Mesendoderm (in vitro differentiated cells): ENCODE measurements around the gene SYT7.

Experiments used
- DNase-seq: peaks from one replicate; pipeline ENCODE4 v3.0.0; 2013
- H2AK5ac ChIP-seq: 2 replicates; pipeline ENCODE4 v1.6.1; 2013; ENCODE audit warnings: low read length, inconsistent platforms
- H2BK120ac ChIP-seq: 2 replicates; pipeline ENCODE4 v1.6.1; 2013; ENCODE audit warnings: low read depth, mild to moderate bottlenecking, low read length, moderate library complexity, mixed read lengths
- H2BK15ac ChIP-seq: replicated peaks from 2 replicates; pipeline ENCODE4 v1.6.1; 2013; ENCODE audit warnings: low read depth, mild to moderate bottlenecking, moderate library complexity
- H2BK5ac ChIP-seq: 2 replicates; pipeline ENCODE4 v1.6.1; 2013; ENCODE audit warnings: low read length, inconsistent platforms
- H3K18ac ChIP-seq: 2 replicates; pipeline ENCODE4 v1.6.1; 2013; ENCODE audit warnings: mild to moderate bottlenecking, low read length, mixed read lengths
- H3K23ac ChIP-seq: one replicate; pipeline ENCODE4 v1.6.1; 2013; ENCODE audit warnings: low read length
- H3K27ac ChIP-seq: 2 replicates; pipeline ENCODE4 v1.5.1; 2013; ENCODE audit warnings: low read depth, mild to moderate bottlenecking, inconsistent platforms, low read length, moderate library complexity
- H3K27me3 ChIP-seq: 2 replicates; pipeline ENCODE4 v1.6.1; 2013; ENCODE audit warnings: low read length, control low read depth, mild to moderate bottlenecking, inconsistent platforms; ENCODE audit not compliant: insufficient read depth, poor library complexity
- H3K36me3 ChIP-seq: 2 replicates; pipeline ENCODE4 v1.6.1; 2013; ENCODE audit warnings: low read length, inconsistent platforms; ENCODE audit not compliant: control insufficient read depth, insufficient read depth
- H3K4ac ChIP-seq: one replicate; pipeline ENCODE4 v1.6.1; 2013; ENCODE audit warnings: low read depth, mild to moderate bottlenecking, low read length, moderate library complexity
- H3K4me1 ChIP-seq: 2 replicates; pipeline ENCODE4 v1.6.1; 2013; ENCODE audit warnings: low read depth, low read length, inconsistent platforms; ENCODE audit not compliant: control insufficient read depth
- H3K4me2 ChIP-seq: 2 replicates; pipeline ENCODE4 v1.6.1; 2013; ENCODE audit warnings: low read length
- H3K4me3 ChIP-seq: 2 replicates; pipeline ENCODE4 v1.5.1; 2013; ENCODE audit warnings: mild to moderate bottlenecking, low read length
- H3K56ac ChIP-seq: one replicate; pipeline ENCODE4 v1.6.1; 2013; ENCODE audit warnings: low read length
- H3K79me1 ChIP-seq: 2 replicates; pipeline ENCODE4 v1.6.1; 2013; ENCODE audit warnings: low read length, inconsistent platforms
- H3K79me2 ChIP-seq: 2 replicates; pipeline ENCODE4 v1.6.1; 2013; ENCODE audit warnings: mild to moderate bottlenecking, low read length; ENCODE audit not compliant: control insufficient read depth, insufficient read depth
- H3K9ac ChIP-seq: 2 replicates; pipeline ENCODE4 v1.6.1; 2013; ENCODE audit warnings: low read length, inconsistent platforms
- H4K5ac ChIP-seq: one replicate; pipeline ENCODE4 v1.6.1; 2013; ENCODE audit warnings: low read length
- H4K8ac ChIP-seq: one replicate; pipeline ENCODE4 v1.6.1; 2013; ENCODE audit warnings: low read depth, mild to moderate bottlenecking, control low read depth, low read length, moderate library complexity
- WGBS: extraction: QIAGEN DNeasy Blood & Tissue Kit; methylation state at CpG from one replicate; pipeline ENCODE4 v1.1.7; 2013; ENCODE audit warnings: low lambda C conversion rate, missing lambda C conversion rate; ENCODE audit not compliant: insufficient coverage; ENCODE audit errors: extremely low coverage; 5-methylcytosine and 5-hydroxymethylcytosine counted together

SYT7 gene

GRCh38 chr11:61512435-61512834, 68.4 kb downstream of the SYT7 start:
- H3K79me1 ChIP-seq, result no peaks in the 10 kb centered on the region
- no peak overlapping the region for H3K4me3 ChIP-seq
- H3K9ac ChIP-seq, result no peak overlapping the region
- no peak overlapping the region for H4K5ac ChIP-seq
- H3K4me2 ChIP-seq, result no peak overlapping the region
- no peak overlapping the region for H2BK120ac ChIP-seq
- H3K18ac ChIP-seq, result no peak overlapping the region
- H4K8ac ChIP-seq, result no peak overlapping the region
- H3K4me1 ChIP-seq, result peaks cover 2% of the 10 kb centered on the region
- H2BK15ac ChIP-seq, result no peak overlapping the region
- H3K4ac ChIP-seq, result no peak overlapping the region
- no peak overlapping the region for H2BK5ac ChIP-seq
- no peaks in the 10 kb centered on the region for H3K79me2 ChIP-seq
- WGBS, result no CpG with 5 or more reads among the region's 4 CpGs
- no peak overlapping the region for H3K27ac ChIP-seq
- no peaks in the 10 kb centered on the region for H3K27me3 ChIP-seq
- no peaks in the 10 kb centered on the region for H3K36me3 ChIP-seq
- no peak overlapping the region for H3K56ac ChIP-seq
- H3K23ac ChIP-seq, result no peak overlapping the region
- H2AK5ac ChIP-seq, result no peak overlapping the region
- DNase-seq, result no peak

GRCh38 chr11:61511383-61511782, 69.5 kb downstream of the SYT7 start:
- Histone ChIP-seq H4K5ac (no peak overlapping the region), H3K4ac (no peak overlapping the region), H3K4me1 (peaks cover 2% of the 10 kb centered on the region), H2AK5ac (no peak overlapping the region), H3K23ac (no peak overlapping the region), H3K9ac (no peak overlapping the region), H3K27ac (no peak overlapping the region), H2BK120ac (no peak overlapping the region), H3K36me3 (no peaks in the 10 kb centered on the region), H3K18ac (no peak overlapping the region), H2BK5ac (no peak overlapping the region), H3K79me1 (no peaks in the 10 kb centered on the region), H3K79me2 (no peaks in the 10 kb centered on the region), H3K27me3 (no peaks in the 10 kb centered on the region), H4K8ac (no peak overlapping the region), H3K4me2 (no peak overlapping the region), H3K56ac (no peak overlapping the region), H2BK15ac (no peak overlapping the region), H3K4me3 (no peak overlapping the region)
- DNase-seq, result no peak
- WGBS, result no CpG with 5 or more reads among the region's 3 CpGs

GRCh38 chr11:61510974-61511373, 69.9 kb downstream of the SYT7 start:
- no peak overlapping the region for H3K4me2 ChIP-seq
- H3K4me1 ChIP-seq, result peaks cover 2% of the 10 kb centered on the region
- H3K4ac ChIP-seq, result no peak overlapping the region
- H2BK5ac ChIP-seq, result no peak overlapping the region
- no peak overlapping the region for H3K18ac ChIP-seq
- no peaks in the 10 kb centered on the region for H3K36me3 ChIP-seq
- H4K8ac ChIP-seq, result no peak overlapping the region
- H3K27ac ChIP-seq, result no peak overlapping the region
- no peak overlapping the region for H4K5ac ChIP-seq
- H3K79me1 ChIP-seq, result no peaks in the 10 kb centered on the region
- H3K27me3 ChIP-seq, result no peaks in the 10 kb centered on the region
- no peaks in the 10 kb centered on the region for H3K79me2 ChIP-seq
- DNase-seq, result no peak
- no peak overlapping the region for H2BK120ac ChIP-seq
- H2AK5ac ChIP-seq, result no peak overlapping the region
- H2BK15ac ChIP-seq, result no peak overlapping the region
- H3K56ac ChIP-seq, result no peak overlapping the region
- no peak overlapping the region for H3K4me3 ChIP-seq
- WGBS, result no CpG with 5 or more reads among the region's 14 CpGs
- H3K23ac ChIP-seq, result no peak overlapping the region
- no peak overlapping the region for H3K9ac ChIP-seq

GRCh38 chr11:61510166-61510919, 70.5 kb downstream of the SYT7 start:
- H3K4me1 ChIP-seq, result peaks cover 2% of the 10 kb centered on the region
- H3K4me3 ChIP-seq, result no peak overlapping the region

GRCh38 chr11:61509043-61510029, 71.5 kb downstream of the SYT7 start:
- Histone ChIP-seq H3K4me1 (peaks cover 2% of the 10 kb centered on the region), H3K27ac (no peak overlapping the region), H3K9ac (peak overlapping the region; percentile 37)

More at GRCh38 chr11:61510166-61510919, 70.5 kb downstream of the SYT7 start:
- no peak overlapping the region for H3K23ac ChIP-seq
- no peak overlapping the region for H2BK5ac ChIP-seq
- H3K9ac ChIP-seq, result no peak overlapping the region
- H2AK5ac ChIP-seq, result no peak overlapping the region
- H3K4me2 ChIP-seq, result no peak overlapping the region
- no peaks in the 10 kb centered on the region for H3K79me1 ChIP-seq
- no peaks in the 10 kb centered on the region for H3K79me2 ChIP-seq
- no peak overlapping the region for H4K8ac ChIP-seq
- no peak for DNase-seq
- H3K56ac ChIP-seq, result no peak overlapping the region
- no peak overlapping the region for H3K27ac ChIP-seq
- no peak overlapping the region for H3K4ac ChIP-seq
- H4K5ac ChIP-seq, result no peak overlapping the region
- no peaks in the 10 kb centered on the region for H3K36me3 ChIP-seq
- H3K27me3 ChIP-seq, result no peaks in the 10 kb centered on the region
- H3K18ac ChIP-seq, result no peak overlapping the region
- no peak overlapping the region for H2BK15ac ChIP-seq
- H2BK120ac ChIP-seq, result no peak overlapping the region
- no CpG with 5 or more reads among the region's 16 CpGs for WGBS

More at GRCh38 chr11:61509043-61510029, 71.5 kb downstream of the SYT7 start:
- Histone ChIP-seq H3K27me3 (no peaks in the 10 kb centered on the region), H4K8ac (no peak overlapping the region), H2BK120ac (no peak overlapping the region), H3K79me2 (no peaks in the 10 kb centered on the region), H2BK15ac (no peak overlapping the region), H3K56ac (peak overlapping the region; percentile 69), H3K23ac (no peak overlapping the region), H3K4me3 (no peak overlapping the region), H3K79me1 (no peaks in the 10 kb centered on the region), H2BK5ac (no peak overlapping the region), H3K4me2 (peak overlapping the region; percentile 61), H3K4ac (no peak overlapping the region), H3K36me3 (no peaks in the 10 kb centered on the region), H2AK5ac (no peak overlapping the region), H3K18ac (no peak overlapping the region), H4K5ac (no peak overlapping the region)
- peak; percentile 97 for DNase-seq
- no CpG with 5 or more reads among the region's 117 CpGs for WGBS
